Activated gamma-delta T cell (primary cell): ENCODE results near the gene IZUMO1.
"Not testable (repeated sequence)": the region's sequence is repeated elsewhere in the genome, so short reads cannot be mapped to it uniquely, and the experiment has no call there.

Experiments used
- DNase-seq: peaks from one replicate; lab custom pipeline; 2025; lab: John Stamatoyannopoulos, UW
- total RNA-seq, 2 donors: gene quantifications; one replicate each; lab custom pipeline; 2026; lab: John Stamatoyannopoulos, UW

The IZUMO1 gene
- total RNA-seq: 0.20 to 0.26 reads per million in 2 donors

DNA sequence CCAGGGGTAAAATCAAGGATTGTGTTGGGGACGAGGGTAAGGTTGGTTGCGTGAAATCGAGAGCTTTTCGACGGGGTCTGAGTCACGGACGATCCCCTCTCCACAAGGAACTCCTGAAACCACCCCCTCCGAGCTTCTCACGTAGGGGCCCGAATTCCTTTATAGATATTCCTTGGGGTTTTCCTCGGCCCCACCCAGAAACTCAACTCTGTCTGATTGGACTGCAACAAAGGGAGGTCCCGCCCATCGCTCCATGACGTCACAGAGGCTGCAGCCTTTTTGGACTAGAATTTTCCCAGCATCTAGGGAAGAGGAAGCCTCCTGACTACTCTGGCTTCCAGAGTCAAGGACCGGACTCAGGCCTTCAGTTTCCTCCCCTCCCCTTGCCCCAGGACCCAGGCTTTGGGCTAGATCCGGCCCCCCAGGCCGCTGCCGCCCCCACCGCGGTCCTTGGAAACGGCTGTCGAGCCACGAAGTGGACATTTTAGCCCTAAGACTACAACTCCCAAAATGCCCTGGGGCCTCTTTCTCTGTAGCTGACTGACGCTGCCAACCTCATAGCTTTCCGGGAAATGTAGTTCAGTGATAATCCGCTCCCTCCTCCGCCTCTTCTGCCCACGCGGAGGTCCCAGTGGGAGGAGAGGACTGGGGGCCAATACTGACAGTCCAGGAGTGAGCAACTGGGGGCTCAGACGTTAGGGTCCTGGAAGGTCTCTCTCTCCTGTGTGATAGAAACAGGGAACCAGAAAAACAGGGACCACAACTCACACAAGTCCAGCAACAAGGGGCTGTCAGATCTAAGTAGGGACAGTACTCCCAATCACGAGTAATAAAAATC is at the start of gene IZUMO1:
IZUMO1 (minus strand) TSS at position 172 of the 838 bp plus-strand sequence. CDS start 1,050 bp downstream, outside the sequence.
- DNase-seq: no peak

DNA sequence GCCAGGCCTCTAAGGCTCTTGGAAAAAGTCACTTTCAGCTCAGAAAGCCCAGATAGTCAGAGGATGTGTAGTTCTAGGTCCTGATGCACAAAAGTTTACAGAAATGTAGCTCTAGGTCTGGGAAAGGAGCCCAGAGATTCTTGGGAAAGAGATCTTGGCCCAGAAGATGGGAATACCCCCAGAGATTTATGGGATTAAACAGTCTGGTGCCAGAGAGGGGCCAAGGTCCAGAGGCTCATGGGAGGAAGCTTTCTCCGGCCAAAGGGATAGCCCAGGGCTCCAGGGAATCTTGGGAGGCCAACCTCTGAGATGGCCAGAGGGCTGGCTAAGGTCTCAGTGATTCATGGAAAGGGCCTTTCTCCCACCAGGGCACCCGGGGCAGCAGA is 49.0 kb upstream of the IZUMO1 start:
- DNase-seq: no peak

DNA sequence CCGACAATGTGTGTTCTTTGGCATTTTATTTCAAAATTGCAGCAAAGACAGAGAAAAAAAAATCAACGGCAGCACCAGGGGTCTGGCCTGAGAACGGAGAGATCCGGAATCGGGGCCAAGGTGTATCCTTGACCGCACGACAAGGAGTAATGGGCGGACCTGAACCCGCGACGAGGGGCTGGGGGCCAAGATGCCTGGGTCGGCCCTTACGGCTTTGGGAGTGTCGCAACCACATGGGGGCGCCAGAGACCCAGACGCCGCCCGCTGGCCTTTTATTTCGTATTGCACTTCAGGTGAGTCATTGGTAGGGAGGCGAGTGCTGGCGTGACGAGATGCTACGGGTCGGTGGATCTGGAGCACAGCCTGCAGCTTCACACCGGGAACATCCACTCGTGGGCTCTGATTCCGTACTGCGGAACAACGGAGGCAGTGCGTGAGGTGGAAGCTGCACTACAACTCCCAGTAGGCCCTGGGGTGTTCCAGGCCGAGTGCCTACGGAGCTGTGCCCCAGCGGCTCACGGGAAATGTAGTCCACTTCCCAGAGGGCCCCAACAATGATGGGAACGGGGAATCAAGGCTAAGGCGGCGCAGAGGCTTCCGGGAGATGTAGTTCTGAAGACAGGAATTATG is 48.5 kb upstream of the IZUMO1 start:
- DNase-seq: peak; percentile 43

DNA sequence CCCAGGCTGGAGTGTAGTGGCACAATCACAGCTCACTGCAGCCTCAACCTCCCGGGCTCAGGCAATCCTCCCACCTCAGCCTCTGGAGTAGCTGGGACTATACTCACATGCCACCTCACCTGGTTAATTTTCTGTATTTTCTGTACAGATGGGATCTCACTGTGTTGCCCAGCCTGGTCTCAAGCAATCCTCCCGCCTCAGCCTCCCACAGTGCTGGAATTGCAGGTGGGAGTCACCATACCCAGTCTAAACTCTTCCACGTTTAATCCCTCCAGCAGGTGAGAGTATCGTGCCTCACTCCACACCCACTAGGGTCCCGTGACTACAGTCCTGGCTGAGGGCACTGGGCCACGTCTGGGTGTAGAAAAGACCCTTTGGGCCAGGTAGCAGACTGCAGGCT is 47.6 kb upstream of the IZUMO1 start:
- DNase-seq: no peak

DNA sequence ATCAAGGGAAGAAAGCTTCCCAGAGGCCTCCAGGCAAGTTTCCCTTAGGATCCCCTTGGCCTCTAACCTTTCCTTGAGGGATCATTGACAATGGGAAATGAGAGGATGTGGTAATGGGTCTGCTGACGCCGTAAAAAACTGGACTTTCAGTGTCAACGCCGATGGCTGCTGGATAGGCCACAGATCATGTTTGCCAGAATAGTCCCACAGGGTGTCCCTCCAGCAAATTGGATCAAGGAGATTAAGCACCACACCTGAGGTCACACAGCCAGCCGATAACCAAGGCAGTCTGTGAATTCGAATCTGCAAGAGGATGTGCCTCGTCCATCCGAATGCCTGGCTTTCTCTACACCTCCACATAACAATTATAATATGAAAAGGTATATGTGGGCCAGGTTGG is 46.6 kb upstream of the IZUMO1 start:
- DNase-seq: no peak

DNA sequence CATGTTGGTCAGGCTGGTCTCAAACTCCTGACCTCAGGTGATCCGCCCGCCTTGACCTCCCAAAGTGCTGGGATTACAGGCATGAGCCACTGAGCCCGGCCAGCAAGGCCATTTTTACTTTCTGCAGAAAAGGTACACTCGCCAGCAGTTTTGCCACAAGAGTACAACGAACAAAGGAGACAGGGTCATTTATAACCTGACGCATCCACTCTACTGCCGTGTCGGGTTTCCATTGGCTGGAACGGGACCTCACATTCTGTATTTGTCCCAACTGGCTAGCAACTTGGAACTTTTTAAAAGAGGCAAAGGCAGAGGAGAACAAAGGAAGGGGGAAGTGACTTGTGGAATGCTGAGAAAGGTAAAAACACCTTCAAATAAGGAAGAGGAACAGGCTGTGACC is 40.6 kb upstream of the IZUMO1 start:
- not testable (repeated sequence) for DNase-seq

DNA sequence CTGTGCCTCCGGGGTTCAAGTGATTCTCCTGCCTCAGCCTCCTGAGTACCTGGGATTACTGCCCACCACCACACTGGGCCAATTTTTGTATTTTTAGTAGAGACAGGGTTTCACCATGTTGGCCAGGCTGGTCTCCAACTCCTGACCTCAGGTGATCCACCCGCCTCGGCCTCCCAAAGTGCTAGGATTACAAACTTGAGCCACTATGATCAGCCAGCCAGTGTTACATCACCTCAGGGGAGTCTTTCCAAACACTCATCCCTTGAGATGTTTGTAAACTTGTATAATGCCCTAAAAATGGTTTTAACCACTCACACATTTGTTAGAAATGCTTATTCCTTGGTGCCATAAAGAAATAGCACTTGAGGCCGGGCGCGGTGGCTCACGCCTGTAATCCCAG is 39.7 kb upstream of the IZUMO1 start:
- DNase-seq: not testable (repeated sequence)

DNA sequence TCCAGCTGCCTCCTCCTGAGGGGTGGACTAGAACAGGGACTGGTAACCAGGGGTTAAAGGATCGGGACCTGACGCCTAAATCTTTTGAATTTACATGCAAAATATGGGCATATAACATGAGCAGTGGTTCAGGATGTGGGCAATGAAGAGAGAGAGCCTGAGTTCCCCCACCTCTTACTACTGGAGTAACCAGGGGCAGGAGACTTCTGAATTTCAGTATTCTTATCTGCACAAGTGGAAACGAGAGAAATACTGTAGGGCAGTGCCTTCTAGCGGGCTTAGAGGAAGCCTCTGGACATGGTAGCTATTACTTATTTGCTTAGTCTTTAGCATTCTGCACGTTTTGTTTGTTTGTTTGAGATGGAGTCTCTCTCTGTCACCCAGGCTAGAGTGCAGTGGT is 37.8 kb upstream of the IZUMO1 start:
- DNase-seq: no peak

DNA sequence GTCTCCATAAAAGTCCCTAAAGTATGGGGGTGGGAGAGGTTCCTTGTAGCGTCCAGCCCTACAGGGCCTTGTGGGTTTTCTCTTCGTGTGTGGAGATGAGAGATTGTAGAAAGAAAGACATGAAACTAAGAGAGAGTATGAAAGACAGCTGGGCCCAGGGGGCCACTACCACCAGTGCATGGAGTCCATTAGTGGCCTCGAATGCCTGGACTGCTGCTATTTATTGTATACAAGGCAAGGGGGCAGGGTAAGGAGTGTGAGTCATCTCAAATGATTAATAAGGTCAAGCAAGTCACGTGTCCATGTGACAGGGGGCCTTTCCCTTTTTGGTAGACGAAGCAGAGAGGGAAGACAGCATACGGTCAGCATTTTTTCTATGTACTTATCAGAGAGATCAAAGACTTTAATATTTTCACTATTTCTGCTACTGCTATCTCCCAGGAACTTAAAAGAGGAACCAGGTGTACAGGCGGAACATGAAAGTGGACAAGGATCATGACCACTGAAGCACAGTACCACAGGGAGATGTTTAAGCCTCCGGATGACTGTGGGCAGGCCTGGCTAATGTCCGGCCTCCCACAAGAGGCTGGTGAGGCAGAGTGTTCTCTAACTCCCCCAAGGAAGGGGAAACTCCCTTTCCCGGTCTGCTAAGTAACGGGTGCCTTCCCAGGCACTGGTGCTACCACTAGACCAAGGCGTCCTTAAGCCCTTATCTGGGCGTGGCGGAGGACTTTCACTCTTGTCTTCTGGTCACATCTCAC is 34.1 kb upstream of the IZUMO1 start:
- DNase-seq: no peak

DNA sequence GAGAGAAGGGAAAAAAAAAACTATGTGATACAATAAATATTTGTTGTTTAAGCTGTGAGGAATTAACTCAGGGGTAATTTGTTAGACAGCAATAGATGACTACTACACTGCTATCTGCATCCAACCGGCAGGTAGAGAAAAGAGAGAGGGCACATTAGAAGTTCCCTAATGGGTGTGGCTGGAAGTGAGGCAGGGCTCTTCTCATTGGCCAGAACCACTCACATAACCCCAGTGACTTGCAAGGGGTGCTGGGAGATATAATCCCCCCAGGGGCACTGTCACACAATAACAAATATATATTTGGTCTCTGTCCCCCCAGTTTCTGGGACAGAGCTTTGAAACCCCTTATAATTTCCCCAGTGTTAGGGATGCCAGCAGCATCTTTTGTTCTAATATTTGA is 32.9 kb upstream of the IZUMO1 start:
- no peak for DNase-seq

DNA sequence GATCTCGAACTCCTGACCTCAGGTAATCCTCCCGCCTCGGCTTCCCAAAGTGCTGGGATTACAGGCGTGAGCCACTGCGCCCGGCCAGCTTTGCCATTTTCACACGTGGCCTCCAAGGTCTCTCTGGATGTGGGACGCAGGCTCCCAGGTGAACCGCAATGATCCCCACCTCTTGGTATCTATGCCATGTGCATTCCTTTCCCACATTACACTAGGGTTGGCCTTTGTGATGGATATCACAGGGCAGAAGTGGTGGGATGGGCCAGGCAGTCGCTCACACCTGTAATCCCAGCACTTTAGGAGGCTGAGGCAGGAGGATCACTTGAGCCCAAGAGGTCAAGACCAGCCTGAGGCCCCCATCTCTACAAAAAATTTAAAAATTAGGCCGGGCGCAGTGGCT is 31.0 kb upstream of the IZUMO1 start:
- DNase-seq: no peak

DNA sequence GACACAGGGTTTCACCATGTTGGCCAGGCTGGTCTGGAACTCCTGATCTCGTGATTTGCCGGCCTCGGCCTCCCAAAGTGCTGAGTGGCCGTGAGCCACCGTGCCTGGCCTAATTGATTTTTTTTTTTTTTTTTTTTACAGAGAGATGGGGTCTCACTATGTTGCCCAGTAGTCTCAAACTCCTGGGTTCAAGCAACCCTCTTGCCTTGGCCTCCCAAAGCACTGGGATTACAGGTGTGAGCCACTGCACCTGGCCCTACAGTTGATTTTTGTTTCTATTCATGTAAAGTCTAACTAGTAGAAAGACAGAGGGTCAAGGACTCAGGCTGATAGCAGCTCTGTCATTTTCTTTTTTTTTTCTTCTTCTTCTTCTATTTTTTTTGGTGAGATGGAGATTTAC is 30.4 kb upstream of the IZUMO1 start:
- DNase-seq: no peak

DNA sequence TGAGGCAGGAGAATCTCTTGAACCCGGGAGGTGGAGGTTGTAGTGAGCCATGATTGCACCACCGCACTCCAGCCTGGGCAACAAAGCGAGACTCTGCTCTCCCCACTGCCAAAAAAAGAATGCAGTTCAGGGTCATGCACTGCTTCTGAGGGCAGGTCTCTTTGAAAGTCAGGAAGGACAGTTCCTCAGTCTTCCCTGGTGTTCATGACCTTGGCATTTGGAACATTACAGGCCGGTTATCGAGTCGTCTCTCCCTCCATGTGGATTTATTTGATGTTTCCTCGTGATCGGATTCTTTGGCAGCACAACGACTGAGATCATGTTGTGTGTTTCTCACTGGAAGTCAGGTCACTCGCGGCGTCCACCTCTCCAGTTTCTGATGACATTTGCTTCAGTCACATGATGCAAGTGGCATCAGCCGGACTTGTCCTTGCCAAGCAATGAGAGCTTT is 25.8 kb upstream of the IZUMO1 start:
- no peak for DNase-seq

DNA sequence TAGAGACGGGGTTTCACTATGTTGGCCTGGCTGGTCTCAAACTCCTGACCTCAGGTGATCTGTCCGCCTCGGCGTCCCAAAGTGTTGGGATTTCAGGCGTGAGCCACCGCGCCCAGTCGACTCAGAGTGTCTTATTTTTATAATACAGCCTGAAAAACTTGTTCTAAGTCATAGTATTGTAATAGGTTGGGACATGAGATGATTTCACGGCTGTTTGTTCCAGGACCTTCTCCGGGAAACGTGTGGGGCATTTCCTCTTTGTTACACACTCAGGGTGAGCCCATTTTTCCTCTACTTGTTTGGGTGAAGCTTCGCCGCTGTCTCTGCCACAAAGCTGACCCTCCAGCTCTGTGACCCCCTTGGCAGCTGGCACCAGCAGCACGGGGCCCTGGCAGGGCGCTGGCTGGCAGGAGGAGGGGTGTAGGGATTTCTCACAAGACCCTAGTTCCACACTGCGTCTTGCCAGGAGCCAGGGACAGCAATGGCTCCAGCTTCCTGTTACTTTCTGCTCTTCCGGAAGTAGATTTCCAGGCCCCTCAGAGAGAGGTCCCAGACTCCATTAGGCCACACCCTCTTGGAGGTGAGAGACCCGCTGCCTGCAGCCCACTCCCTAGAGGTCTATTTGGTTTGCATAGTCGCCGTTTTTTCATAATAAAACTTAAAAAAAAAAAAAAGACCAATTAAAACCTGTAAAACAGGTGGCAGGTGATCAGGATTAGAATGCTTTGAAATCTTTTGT is 24.2 kb upstream of the IZUMO1 start:
- no peak for DNase-seq

DNA sequence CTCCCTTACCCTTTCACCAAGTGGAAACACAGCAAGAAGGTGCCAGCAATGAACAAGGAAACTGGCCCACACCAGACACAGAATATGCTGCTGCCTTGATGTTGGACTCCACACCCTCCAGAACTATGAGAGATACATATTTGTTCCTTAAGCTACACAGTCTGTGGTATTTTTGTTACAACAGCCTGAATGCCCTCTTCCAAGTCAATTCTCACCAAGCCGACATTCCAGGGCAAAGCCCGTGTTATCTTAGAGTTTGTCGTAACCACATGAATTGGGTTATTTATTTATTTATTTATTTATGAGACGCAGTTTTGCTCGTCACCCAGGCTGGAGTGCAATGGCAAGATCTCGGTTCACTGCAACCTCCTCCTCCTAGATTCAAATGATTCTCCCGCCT is 23.6 kb upstream of the IZUMO1 start:
- no peak for DNase-seq

DNA sequence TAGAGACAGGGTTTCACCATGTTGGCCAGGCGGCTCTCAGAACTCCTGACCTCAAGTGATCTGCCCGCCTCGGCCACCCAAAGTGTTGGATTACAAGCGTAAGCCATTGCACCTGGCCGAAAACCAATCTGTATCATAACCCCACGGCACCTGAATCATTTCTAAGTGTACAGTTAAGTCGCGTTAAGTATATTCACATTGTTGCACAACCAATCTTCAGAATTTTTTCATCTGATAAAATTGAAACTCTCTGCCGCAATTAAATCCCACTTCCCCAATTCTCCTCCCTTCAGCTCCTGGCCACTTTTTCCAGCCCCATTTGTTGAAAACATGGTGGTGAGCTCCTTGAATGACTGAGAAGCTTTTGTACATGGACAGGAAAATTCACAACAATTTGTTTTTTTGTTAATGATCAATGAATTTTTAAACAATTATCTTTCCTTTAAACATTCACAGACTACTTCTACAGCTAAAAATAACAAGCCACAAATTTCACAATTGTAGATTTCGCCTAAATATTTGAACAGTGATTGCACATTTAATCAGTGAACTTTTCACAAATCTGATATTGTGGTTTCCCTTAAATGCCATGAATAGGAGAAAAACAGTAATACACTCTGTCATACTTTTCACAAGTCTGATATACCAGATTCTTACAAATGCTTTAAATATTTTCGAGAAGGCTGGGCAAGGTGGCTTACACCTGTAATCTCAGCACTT is 22.4 kb upstream of the IZUMO1 start:
- no peak for DNase-seq

DNA sequence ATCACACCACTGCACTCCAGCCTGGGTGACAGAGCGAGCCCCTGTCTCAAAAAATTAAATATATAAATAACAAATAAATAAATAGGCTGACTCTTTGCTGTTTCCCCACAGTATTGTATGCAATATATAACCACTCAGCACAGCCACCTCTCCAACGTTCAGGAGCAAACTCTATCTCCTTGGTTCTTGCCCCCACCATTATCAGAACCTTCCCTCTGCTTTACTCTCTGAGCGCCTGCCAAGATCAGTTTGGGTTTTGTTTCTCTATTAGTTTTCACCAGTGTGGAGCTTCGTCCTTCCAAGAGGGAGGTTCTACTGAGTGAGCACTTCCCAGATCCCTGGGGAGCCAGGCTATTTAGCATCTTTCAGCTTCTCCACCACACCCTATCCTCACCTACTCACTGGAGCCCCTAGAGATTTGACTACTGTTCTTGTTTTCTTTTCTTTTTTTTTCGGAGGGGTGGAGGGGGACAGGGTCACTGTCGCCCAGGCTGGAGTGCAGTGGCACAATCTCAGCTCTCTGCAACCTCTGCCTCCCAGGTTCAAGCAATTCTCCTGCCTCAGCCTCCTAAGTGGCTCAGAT is 21.6 kb upstream of the IZUMO1 start:
- DNase-seq: not testable (repeated sequence)

DNA sequence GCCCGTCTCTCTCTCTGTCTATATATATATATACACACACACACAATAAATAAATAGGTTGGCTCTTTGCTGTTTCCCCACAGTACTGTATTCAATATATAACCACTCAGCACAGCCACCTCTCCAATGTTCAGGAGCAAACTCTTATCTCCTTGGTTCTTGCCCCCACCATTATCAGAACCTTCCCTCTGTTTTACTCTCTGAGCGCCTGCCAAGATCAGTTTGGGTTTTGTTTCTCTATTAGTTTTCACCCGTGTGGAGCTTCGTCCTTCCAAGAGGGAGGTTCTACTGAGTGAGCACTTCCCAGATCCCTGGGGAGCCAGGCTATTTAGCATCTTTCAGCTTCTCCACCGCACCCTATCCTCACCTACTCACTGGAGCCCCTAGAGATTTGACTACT is 19.1 kb upstream of the IZUMO1 start:
- not testable (repeated sequence) for DNase-seq

DNA sequence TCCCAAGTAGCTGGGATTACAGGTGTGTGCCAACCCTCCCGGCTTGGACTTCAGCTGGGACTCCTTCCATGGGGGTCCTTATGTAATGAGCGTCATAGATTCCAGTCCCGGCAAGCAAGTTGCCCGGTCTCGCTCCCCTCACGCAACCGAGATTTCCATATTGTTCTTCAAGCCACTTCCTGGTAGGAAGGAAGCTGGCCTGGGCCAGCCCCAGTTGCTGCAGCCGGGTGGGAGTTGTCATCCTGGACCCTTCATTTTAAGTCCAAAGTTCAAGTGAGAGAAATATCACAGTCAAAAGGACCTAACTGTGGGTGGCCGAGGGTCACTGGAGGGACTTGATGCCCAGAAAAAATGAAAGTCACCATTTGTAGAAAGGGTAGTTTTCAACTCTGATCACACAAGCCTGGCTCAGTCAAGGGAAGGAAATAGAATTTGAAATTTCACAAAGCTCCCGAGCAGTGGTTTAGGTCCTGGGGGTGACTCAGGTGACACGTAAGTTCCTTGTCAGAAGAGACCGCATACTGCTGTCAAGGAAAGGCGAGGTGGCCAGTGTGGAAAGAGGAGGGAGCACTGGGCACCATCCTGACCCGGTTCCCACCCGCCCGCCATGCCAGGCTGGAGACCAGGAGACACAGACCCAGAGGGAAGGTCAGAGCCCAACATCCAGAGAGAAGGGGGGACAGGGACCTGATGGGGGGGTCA is 13.9 kb upstream of the IZUMO1 start:
- DNase-seq: no peak

DNA sequence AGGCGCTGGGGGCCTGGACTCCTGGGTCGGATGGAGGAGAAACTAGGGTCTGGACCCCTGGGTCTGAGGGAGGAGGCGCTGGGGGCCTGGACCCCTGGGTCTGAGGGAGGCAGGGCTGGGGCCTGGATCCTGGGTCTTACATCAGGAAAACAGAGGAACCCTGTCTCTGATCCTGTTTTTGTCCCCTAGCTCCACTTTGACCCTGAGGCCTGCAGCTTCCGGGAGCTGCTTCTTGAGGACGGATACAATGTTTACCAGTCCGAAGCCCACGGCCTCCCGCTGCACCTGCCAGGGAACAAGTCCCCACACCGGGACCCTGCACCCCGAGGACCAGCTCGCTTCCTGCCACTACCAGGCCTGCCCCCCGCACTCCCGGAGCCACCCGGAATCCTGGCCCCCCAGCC is 11.0 kb upstream of the IZUMO1 start:
- no peak for DNase-seq
